ENCODE results near the gene CYLD. TPM values are rescaled to one million over a fixed set of nuclear protein-coding genes. Genes with fewer than 3 reads are reported as not detected.

The CYLD gene
- total and polyA plus RNA-seq, 2 donors (not counting 3 experiments of a cell fraction or from before 2014, with no cell fraction given) = 7.4 to 21.5 TPM

DNA sequence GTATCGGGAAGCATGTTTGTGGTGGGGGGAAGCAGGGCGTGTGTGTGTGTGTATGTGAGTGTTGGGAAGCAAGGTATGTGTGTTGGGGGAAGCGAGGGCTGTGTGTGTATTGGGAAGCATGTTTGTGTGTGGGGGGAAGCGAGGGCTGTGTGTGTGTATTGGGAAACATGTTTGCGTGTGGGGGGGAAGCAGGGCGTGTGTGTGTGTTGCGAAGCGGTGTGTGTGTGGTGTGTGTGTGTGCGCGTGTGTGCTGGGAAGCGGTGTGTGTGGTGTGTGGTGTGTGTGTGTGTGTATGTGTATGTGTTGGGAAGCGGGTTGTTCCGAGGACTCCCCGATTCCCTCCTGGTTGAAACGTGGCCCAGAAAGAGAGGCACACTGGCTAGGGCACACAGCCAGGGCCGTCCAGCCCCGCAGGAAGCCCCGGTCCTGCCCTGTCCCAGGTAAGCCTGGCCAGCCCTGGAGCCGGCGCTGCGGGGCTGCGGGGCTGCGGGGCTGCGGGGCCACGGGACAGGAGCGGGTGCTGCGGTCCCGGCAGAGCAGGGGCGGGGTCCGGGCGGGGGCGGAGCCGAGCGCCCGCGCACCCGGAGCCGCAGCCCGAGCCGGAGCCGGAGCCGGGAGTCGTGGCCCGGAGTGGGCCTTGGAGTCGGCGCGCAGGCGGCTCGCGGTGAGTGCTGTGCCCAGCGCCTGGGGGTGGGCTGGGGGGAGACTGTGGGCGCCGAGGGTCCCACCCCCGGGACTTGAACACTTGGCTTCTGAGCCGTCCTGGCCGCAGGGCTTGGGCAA, 48.7 kb upstream of the CYLD start, which contains the start of gene NOD2:
Gene NOD2, plus strand, starts transcription at position 608 of the 783 bp plus-strand sequence. CDS start 5,890 bp downstream, outside the sequence.
- DNase-seq (ENCODE audit: low read depth, low spot score) = no peak
- ChIA-PET POLR2A (no interaction called here), CTCF (no interaction called here)
- BruUV-seq (replicated peaks) = no TSS peak
- Histone ChIP-seq H3K4me1 (ENCODE audit: control insufficient read depth, extremely low read depth, insufficient read depth, low read length) (no peaks in the 10 kb centered on the region), H3K36me3 (ENCODE audit: control insufficient read depth in 2 of 2, extremely low read depth in 1 of 2, insufficient read depth in 2 of 2, low read length in 2 of 2) (no peaks in the 10 kb centered on the region), H4K20me1 (replicated peaks; ENCODE audit: control insufficient read depth, extremely low read depth, insufficient read depth, low read length) (no peaks in the 10 kb centered on the region), H3K9me1 (replicated peaks; ENCODE audit: control insufficient read depth, extremely low read depth, insufficient read depth, low read length) (no peaks in the 10 kb centered on the region), H2AFZ (ENCODE audit: low read depth, low read length) (peak within 1 kb of the TSS; percentile 24), H3K9ac (replicated peaks; ENCODE audit: extremely low read depth, insufficient read depth, low read length) (no peak within 1 kb of the TSS), H3K9me3 (replicated peaks; ENCODE audit: control insufficient read depth, insufficient read depth, low read length) (no peaks in the 10 kb centered on the region), H3K27ac (ENCODE audit: insufficient read depth, low read depth, low read length) (no peak within 1 kb of the TSS), H3K27me3 (ENCODE audit: control insufficient read depth in 2 of 2, insufficient read depth in 2 of 2, low read length in 2 of 2) (no peaks in the 10 kb centered on the region), H3K79me2 (ENCODE audit: control insufficient read depth, insufficient read depth, low read length) (no peaks in the 10 kb centered on the region), H3K4me2 (ENCODE audit: insufficient read depth, low read length) (no peak within 1 kb of the TSS), H3K4me3 (replicated peaks in 1 of 3; ENCODE audit: insufficient read depth in 1 of 3, low read depth in 1 of 3, low read length in 3 of 3) (no peak within 1 kb of the TSS)
- intact Hi-C loops (cut with micrococcal nuclease) (no loop called here), dilution Hi-C loops (cut with MboI; ENCODE audit: extremely low pct_ligation_motif_present, low sequenced_read_pairs) (no loop called here)
- no peak for FAIRE-seq
- TF ChIP-seq EZH2 (IDR thresholded peaks at IDR 0.05; ENCODE audit: borderline replicate concordance, low read depth, low read length, severe bottlenecking) = no peak
- no peak for TF ChIP-seq FOS (IDR thresholded peaks at IDR 0.05; ENCODE audit: borderline replicate concordance, insufficient read depth, low read length)
- no peak for TF ChIP-seq JUN (IDR thresholded peaks at IDR 0.05; ENCODE audit: borderline replicate concordance, insufficient read depth, insufficient read length, low read depth)
- TF ChIP-seq, protein P1, sequence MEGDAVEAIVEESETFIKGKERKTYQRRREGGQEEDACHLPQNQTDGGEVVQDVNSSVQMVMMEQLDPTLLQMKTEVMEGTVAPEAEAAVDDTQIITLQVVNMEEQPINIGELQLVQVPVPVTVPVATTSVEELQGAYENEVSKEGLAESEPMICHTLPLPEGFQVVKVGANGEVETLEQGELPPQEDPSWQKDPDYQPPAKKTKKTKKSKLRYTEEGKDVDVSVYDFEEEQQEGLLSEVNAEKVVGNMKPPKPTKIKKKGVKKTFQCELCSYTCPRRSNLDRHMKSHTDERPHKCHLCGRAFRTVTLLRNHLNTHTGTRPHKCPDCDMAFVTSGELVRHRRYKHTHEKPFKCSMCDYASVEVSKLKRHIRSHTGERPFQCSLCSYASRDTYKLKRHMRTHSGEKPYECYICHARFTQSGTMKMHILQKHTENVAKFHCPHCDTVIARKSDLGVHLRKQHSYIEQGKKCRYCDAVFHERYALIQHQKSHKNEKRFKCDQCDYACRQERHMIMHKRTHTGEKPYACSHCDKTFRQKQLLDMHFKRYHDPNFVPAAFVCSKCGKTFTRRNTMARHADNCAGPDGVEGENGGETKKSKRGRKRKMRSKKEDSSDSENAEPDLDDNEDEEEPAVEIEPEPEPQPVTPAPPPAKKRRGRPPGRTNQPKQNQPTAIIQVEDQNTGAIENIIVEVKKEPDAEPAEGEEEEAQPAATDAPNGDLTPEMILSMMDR (IDR thresholded peaks at IDR 0.05; ENCODE audit: extremely low read depth in 1 of 2, insufficient read depth in 1 of 2, low read depth in 1 of 2, low read length in 2 of 2) = no peak
- TF ChIP-seq, protein P2, sequence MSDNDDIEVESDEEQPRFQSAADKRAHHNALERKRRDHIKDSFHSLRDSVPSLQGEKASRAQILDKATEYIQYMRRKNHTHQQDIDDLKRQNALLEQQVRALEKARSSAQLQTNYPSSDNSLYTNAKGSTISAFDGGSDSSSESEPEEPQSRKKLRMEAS (IDR thresholded peaks at IDR 0.05; ENCODE audit: insufficient read depth, insufficient read length) = no peak
- TF ChIP-seq GATA2 (IDR thresholded peaks at IDR 0.05; ENCODE audit: insufficient read depth, insufficient read length, low read depth, low read length) = no peak
- TF ChIP-seq POLR2A (IDR thresholded peaks at IDR 0.05; ENCODE audit: low read depth, low read length) = no peak
- no peak for TF ChIP-seq MYC (IDR thresholded peaks at IDR 0.05; ENCODE audit: low read depth, low read length)
- no peak for TF ChIP-seq POLR2AphosphoS5 (IDR thresholded peaks at IDR 0.05; ENCODE audit: insufficient read depth, low read depth, low read length)

Data from endothelial cell of umbilical vein (primary cell).